Measurements from ENCODE around the gene PHF10.

GRCh38 chr6:169667716-169668115 lies 56.6 kb downstream of the PHF10 start:
- TF ChIP-seq, protein P1, sequence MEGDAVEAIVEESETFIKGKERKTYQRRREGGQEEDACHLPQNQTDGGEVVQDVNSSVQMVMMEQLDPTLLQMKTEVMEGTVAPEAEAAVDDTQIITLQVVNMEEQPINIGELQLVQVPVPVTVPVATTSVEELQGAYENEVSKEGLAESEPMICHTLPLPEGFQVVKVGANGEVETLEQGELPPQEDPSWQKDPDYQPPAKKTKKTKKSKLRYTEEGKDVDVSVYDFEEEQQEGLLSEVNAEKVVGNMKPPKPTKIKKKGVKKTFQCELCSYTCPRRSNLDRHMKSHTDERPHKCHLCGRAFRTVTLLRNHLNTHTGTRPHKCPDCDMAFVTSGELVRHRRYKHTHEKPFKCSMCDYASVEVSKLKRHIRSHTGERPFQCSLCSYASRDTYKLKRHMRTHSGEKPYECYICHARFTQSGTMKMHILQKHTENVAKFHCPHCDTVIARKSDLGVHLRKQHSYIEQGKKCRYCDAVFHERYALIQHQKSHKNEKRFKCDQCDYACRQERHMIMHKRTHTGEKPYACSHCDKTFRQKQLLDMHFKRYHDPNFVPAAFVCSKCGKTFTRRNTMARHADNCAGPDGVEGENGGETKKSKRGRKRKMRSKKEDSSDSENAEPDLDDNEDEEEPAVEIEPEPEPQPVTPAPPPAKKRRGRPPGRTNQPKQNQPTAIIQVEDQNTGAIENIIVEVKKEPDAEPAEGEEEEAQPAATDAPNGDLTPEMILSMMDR (IDR thresholded peaks at IDR 0.05) = no peak
- TF ChIP-seq POLR2A (IDR thresholded peaks at IDR 0.05) = no peak

Measured in uterus (tissue), 2 donors.